HUES64 (cell line): ENCODE measurements around the gene LMCD1.

ENCODE experiments used
- H3K27ac ChIP-seq: 2 replicates; pipeline ENCODE4 v1.7.0; 2013; ENCODE audit warnings: low read depth, low read length, inconsistent platforms
- H3K27me3 ChIP-seq: 2 replicates; pipeline ENCODE4 v1.6.1; 2013; ENCODE audit warnings: mild to moderate bottlenecking, low read length; ENCODE audit not compliant: insufficient read depth
- H3K36me3 ChIP-seq: 2 replicates; pipeline ENCODE4 v1.6.1; 2013; ENCODE audit warnings: mild to moderate bottlenecking, low read length; ENCODE audit not compliant: insufficient read depth
- H3K4me1 ChIP-seq: 2 replicates; pipeline ENCODE4 v1.6.1; 2013; ENCODE audit warnings: mild to moderate bottlenecking, low read length, moderate library complexity; ENCODE audit not compliant: insufficient read depth
- H3K4me3 ChIP-seq: 2 replicates; pipeline ENCODE4 v1.5.1; 2013; ENCODE audit warnings: mild to moderate bottlenecking, low read length, moderate library complexity
- H3K9ac ChIP-seq: 2 replicates; pipeline ENCODE4 v1.6.1; 2013; ENCODE audit warnings: mild to moderate bottlenecking, low read depth, low read length
- H3K9me3 ChIP-seq: 2 replicates; pipeline ENCODE4 v1.6.1; 2013; ENCODE audit warnings: low read depth, low read length; ENCODE audit not compliant: insufficient read depth
- WGBS: fragments of 150-250, 120-280 bp; methylation state at CpG from one replicate; pipeline ENCODE4 v1.1.7; 2013; ENCODE audit warnings: missing lambda C conversion rate; 5-methylcytosine and 5-hydroxymethylcytosine counted together

Gene LMCD1

DNA sequence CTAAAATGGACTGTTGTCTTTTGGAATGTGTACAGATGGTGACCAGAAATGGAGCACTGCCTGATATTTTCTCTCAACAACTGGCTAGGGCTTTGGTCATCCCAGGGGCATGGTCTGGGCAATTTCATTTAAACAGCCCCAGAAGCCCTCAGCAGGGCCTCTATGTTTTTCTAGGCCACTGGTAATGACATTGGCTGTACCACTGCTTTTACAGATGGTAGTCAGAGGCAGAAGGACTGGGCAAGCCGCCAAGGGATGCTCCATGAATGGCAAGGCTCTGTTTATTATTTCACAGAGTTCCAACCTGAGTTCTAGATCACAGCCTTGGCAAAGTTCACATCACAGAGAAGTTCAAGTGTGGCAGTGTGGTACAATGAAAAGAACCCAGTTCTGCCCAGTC is 37.0 kb upstream of the LMCD1 start:
- H3K27ac ChIP-seq: no peak overlapping the region

DNA sequence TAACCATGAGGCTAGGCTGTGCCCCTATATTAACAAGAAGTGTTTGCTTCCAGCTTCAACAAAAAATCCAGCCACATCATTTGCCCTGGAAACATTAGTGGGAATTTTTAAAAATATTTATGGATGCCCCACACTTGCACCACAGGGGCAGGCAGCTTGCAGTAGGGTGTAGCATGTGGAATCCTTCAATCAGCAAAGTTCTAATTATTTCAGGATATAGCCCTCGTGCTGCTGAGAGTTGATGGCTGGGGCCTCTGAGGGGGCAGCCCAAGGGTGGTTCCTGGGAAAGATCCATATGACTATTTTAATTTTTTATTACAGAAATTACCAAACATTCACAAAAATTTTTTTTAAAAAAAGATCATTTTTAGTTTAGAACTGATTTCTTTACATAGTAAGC is 35.1 kb upstream of the LMCD1 start:
- H3K27ac ChIP-seq: no peak overlapping the region
- H3K36me3 ChIP-seq: no peaks in the 10 kb centered on the region
- H3K4me3 ChIP-seq: no peak overlapping the region
- H3K9me3 ChIP-seq: no peaks in the 10 kb centered on the region
- no peak overlapping the region for H3K9ac ChIP-seq
- H3K27me3 ChIP-seq: no peaks in the 10 kb centered on the region
- WGBS: 83% methylated on average over 1 of the region's 1 CpG
- no peaks in the 10 kb centered on the region for H3K4me1 ChIP-seq

More for the DNA sequence above, 37.0 kb upstream of the LMCD1 start:
- Histone ChIP-seq H3K4me1 (no peaks in the 10 kb centered on the region), H3K9ac (no peak overlapping the region), H3K36me3 (no peaks in the 10 kb centered on the region), H3K27me3 (no peaks in the 10 kb centered on the region), H3K4me3 (no peak overlapping the region), H3K9me3 (no peaks in the 10 kb centered on the region)
- 94% methylated on average over 1 of the region's 1 CpG for WGBS

DNA sequence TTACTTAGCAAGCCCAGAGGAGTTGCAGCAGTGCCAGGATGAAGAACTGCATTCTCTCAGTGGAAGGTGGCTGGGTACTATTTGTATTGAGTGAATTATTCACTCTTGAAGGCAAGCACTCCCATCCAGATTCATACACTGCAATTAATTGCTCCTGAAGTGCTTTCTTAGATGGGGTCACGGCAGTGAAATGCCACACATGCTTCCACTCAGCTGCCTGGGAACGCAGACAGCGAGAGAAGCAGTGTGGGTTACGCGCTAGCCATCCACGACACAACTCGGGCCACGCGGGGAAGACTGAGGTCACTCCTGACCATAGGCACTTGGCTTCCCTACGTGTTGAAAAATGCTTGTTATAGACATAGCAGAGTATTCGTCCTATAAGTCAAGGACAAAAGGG is 30.8 kb upstream of the LMCD1 start:
- H3K9ac ChIP-seq: no peak overlapping the region
- H3K36me3 ChIP-seq: no peaks in the 10 kb centered on the region
- H3K27me3 ChIP-seq: no peaks in the 10 kb centered on the region
- no peaks in the 10 kb centered on the region for H3K4me1 ChIP-seq
- WGBS: 91% methylated on average over 11 of the region's 11 CpGs
- H3K4me3 ChIP-seq: no peak overlapping the region
- H3K9me3 ChIP-seq: no peaks in the 10 kb centered on the region
- no peak overlapping the region for H3K27ac ChIP-seq

DNA sequence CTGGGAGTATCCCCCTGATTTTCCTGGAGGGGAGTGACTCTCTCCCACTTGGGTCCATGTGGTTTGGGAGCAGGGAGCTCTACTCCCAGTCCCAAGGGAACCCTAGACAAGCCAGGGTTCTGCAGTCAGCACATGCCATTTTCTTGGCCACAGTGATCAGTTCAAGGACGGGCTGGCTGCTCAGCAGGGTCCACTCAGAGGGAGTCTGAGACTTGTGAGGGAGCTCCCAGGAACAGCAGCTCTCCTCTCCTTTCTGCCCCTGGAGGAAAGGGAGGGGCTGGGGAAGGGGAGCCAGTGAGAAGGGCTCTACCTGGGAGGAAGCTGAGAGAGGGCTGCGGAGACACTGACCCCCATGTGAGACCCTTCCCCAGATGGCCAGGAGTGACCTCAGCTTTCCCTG is 29.1 kb upstream of the LMCD1 start:
- Histone ChIP-seq H3K4me3 (no peak overlapping the region), H3K27ac (no peak overlapping the region), H3K9ac (no peak overlapping the region), H3K9me3 (no peaks in the 10 kb centered on the region), H3K4me1 (no peaks in the 10 kb centered on the region), H3K27me3 (no peaks in the 10 kb centered on the region), H3K36me3 (no peaks in the 10 kb centered on the region)
- WGBS: 55% methylated on average over 2 of the region's 2 CpGs

DNA sequence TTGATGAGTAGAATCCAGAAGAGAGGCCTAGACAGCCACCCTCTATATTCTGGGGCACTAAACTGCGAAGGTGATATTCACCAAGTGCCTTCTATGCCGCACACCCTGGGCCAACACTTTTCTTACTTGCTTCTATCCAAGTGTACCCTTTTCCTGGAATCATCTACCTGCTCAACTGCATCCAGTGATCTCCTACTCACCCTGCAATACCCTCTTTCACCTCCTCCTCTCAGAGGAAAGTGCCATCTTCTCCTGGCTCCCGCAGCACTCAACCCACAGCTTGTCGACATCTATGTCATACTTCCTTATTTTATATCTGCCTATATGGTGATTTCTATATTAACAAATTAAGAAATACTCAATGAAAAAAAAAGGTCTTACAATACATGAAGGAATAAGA is 28.6 kb upstream of the LMCD1 start:
- no peak overlapping the region for H3K4me3 ChIP-seq
- no peaks in the 10 kb centered on the region for H3K9me3 ChIP-seq
- H3K27ac ChIP-seq: no peak overlapping the region
- no peaks in the 10 kb centered on the region for H3K36me3 ChIP-seq
- no peak overlapping the region for H3K9ac ChIP-seq
- no peaks in the 10 kb centered on the region for H3K27me3 ChIP-seq
- no peaks in the 10 kb centered on the region for H3K4me1 ChIP-seq
- 98% methylated on average over 3 of the region's 4 CpGs for WGBS

DNA sequence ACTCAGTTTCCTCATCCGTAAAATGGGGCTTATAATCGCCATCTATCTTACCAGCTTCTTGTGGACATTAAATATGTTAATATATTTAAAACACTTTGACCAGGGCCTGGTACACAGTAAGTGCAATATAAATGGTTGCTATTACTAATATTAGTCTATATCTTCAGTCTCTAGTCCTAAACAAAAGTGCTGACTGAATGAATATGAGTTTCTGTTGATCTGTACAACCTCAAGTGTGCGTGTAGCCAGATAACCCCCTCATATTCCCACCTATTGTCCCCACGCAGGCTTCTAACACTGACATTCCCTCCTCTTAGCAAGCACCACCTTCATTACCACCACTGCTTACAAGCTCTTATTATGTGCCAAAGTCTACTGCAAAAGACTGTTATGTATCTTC is 27.6 kb upstream of the LMCD1 start:
- 95% methylated on average over 2 of the region's 4 CpGs for WGBS
- Histone ChIP-seq H3K27me3 (no peaks in the 10 kb centered on the region), H3K4me3 (no peak overlapping the region), H3K36me3 (no peaks in the 10 kb centered on the region), H3K4me1 (no peaks in the 10 kb centered on the region), H3K9ac (no peak overlapping the region), H3K27ac (no peak overlapping the region), H3K9me3 (no peaks in the 10 kb centered on the region)

DNA sequence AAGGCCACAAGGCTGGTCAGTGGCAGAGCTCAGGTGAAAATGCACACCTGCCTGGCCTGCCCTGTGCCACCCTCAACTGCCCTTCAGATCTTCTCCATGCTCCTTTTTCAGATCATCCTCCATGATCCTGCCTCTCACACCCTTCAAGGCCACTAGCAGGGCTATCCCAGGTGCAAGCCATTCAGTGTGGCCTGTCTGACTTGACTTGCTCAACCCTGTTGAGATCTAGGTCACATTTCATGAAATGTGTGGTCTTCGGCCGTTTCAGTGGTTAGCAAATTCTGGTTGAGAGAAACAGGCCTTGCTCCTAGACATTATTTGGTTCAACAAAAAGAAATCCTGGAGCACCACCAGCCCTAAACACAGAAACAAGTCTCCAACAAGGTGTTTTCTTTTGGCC is 26.6 kb upstream of the LMCD1 start:
- Histone ChIP-seq H3K36me3 (no peaks in the 10 kb centered on the region), H3K4me3 (no peak overlapping the region), H3K27ac (no peak overlapping the region), H3K9me3 (no peaks in the 10 kb centered on the region), H3K4me1 (no peaks in the 10 kb centered on the region), H3K9ac (no peak overlapping the region), H3K27me3 (no peaks in the 10 kb centered on the region)
- WGBS: 89% methylated on average over 2 of the region's 2 CpGs

DNA sequence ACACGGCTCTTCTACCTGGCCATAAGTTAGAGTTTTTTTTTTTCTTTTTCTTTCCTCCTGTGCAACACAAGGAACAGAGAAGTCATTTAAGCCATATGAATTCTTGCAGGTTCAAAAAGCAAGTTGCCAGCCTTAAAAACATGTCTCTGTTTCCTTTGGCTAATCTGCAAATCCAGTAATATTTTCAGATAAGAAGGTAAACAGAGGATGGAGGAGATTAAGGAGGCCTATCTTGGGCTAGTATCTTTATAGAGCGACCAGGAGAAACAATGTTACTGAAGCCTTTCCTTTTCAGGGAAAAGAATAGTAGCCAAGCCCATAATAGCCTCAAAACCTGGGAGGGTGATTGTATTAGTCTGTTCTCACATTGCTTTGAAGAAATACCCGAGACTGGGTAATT is 20.9 kb upstream of the LMCD1 start:
- WGBS: 57% methylated on average over 3 of the region's 3 CpGs
- no peak overlapping the region for H3K27ac ChIP-seq
- no peaks in the 10 kb centered on the region for H3K4me1 ChIP-seq

DNA sequence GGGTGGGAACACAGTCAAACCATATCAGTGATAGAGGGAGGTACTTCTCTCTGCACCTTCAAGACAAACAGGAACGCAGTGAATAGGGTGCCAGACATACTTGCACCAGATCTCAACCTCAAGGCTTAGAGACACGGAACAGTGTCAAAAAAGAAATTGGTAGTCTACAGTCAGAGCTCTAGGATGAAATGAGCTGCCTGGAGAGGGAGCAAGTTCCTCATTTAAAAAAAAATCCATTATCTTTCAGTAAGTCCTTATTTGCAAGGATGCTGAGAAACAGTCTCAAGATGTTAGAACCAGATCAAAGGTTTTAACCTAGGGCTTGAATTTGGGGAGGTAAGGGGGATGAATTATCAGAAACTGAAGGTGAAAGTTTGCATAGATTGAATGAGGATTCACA is 20.2 kb upstream of the LMCD1 start:
- Histone ChIP-seq H3K4me1 (no peaks in the 10 kb centered on the region), H3K27me3 (no peaks in the 10 kb centered on the region), H3K9ac (no peak overlapping the region), H3K9me3 (no peaks in the 10 kb centered on the region; the same call in 1 of the 2 replicates), H3K4me3 (no peak overlapping the region), H3K36me3 (no peaks in the 10 kb centered on the region), H3K27ac (no peak overlapping the region)
- 79% methylated on average over 2 of the region's 2 CpGs for WGBS

More for the DNA sequence above, 20.9 kb upstream of the LMCD1 start:
- H3K4me3 ChIP-seq: no peak overlapping the region
- no peaks in the 10 kb centered on the region for H3K36me3 ChIP-seq
- H3K9ac ChIP-seq: no peak overlapping the region
- H3K27me3 ChIP-seq: no peaks in the 10 kb centered on the region
- H3K9me3 ChIP-seq: no peaks in the 10 kb centered on the region; the same call in 1 of the 2 replicates

DNA sequence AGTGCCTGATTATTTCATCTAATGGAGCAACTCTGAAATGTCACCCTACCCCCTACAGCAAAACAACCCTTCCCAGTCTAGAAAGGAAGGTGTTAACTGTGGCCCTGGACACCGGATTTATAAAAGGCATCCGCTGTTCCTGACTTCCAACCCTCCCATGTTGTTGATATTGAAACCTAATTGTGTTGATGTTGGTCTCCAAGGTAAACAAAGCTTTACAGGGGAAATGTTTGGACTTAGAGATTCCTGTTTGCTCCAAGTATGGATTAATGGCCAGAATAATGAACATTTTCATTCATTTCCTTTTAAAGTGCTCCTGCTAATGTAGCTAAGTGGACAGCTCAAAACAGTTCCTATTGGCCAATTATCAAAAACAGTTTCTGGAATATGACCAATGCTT is 19.4 kb upstream of the LMCD1 start:
- no peak overlapping the region for H3K9ac ChIP-seq
- H3K4me1 ChIP-seq: no peaks in the 10 kb centered on the region
- 88% methylated on average over 2 of the region's 2 CpGs for WGBS
- H3K9me3 ChIP-seq: no peaks in the 10 kb centered on the region; the same call in 1 of the 2 replicates
- no peaks in the 10 kb centered on the region for H3K27me3 ChIP-seq
- H3K4me3 ChIP-seq: no peak overlapping the region
- no peaks in the 10 kb centered on the region for H3K36me3 ChIP-seq
- no peak overlapping the region for H3K27ac ChIP-seq

DNA sequence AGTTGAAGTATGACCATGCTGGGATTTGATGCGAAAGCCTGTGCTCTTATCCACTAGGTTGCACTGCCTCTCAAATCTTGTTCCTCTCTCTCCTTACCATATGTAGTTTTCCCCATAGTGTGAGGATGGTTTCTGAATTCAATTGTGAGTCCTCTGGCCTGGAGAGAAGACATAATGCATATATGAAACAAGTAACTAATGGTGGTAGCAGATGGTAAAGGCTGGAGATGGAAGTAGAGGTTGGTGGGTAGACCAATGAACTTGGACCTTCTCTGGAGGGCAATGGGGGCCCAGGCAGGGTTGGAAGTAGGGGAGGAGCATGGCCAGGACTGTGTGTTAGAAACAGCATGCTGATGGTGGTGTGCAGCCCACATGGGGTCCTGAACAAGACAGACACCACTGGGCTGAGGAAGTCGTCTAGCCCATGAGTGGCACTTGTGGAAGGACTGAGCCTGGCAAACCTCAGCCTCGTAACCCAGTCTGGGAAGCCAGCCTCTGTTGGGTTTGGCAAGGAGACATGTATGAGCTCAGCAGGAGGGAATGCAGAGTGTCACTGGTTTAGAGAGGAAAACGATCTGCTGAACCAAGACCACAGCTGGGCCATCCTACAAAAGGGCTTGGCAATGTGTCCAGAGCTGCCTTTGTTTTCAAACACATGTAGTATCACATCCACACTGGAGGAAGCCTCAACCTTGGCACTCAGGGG is 18.5 kb upstream of the LMCD1 start:
- no peaks in the 10 kb centered on the region for H3K27me3 ChIP-seq
- H3K36me3 ChIP-seq: no peaks in the 10 kb centered on the region
- no peaks in the 10 kb centered on the region; the same call in 1 of the 2 replicates for H3K9me3 ChIP-seq
- 82% methylated on average over 4 of the region's 4 CpGs for WGBS
- H3K9ac ChIP-seq: no peak overlapping the region
- no peak overlapping the region for H3K27ac ChIP-seq
- no peaks in the 10 kb centered on the region for H3K4me1 ChIP-seq
- no peak overlapping the region for H3K4me3 ChIP-seq
